GM21515 (cell line): ENCODE results near the gene PLA2G2D.

Source experiments
- ATAC-seq: cut with Tn5 transposase; IDR thresholded peaks from one replicate; pipeline ENCODE4 v1.9.1; 2021; ENCODE audit not compliant: unreplicated experiment

PLA2G2D gene

DNA sequence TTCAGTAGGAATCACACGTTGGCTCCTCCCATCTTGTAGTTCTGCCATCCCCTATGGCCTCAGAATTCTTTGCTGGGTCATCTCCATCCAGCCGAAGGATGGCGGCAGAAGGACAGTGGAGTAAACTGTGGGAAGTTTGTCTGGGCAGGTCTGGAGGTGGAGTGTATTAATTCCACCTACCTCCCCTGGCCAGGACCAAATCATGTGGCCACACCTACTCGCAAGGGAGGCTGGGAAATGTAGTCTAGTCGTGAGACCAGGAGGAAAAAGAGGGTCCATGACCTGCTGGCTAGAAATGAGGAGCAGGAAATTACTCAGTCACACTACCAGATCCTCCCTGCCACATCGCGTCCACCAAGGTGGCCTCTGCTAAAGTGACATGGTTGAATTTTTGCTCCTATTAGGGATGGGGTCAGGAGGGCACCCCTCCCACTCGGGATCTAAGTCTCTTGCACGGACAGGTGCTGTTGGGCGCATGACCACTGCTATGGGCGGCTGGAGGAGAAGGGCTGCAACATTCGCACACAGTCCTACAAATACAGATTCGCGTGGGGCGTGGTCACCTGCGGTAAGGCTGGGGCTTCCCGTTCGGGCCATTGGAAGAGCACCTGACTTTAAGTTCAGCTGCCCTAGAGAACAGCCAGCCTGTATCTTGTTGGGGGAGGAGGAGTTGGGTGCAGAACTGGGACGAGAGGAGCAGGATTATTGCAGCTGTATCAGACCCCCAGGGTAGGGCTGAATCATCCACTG is 29.8 kb downstream of the PLA2G2D start:
- no peak for ATAC-seq

DNA sequence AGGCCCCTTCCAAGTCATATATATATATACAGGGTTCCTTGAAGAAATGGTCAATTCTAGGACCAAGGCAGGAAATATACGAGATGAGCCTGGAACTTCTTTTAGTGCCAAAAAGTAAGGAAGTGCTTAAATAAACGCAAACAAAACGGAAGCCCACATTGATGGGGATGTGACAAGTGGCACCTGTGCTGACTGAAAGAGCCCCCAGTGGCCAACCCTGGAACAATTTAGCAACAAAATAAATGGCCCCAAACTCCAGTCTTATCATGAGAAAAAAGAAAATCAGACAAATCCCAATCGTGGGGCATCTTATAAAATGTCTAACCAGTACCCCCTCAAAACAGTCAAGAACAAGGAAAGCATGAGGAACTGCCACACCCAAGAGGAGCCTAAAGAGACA is 31.7 kb downstream of the PLA2G2D start:
- ATAC-seq: no peak

DNA sequence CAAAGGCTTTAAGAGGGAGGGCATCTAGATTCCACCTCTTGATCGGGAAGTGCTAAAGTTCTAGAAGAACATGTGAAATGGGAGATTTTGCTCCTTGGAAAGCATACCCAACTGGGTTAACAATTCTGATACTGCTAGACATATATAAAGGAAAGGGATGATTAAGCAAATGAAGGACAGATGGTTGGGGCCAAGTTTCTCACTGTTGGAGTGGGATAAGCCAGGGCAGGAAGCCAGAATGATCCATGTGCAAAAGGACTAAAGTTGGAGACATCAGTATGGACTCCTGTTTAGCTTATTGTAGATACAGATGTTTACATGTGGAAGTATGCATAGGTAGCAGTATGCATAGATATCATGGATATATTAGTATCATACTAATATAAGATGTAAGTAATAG is 32.5 kb downstream of the PLA2G2D start:
- ATAC-seq: no peak

DNA sequence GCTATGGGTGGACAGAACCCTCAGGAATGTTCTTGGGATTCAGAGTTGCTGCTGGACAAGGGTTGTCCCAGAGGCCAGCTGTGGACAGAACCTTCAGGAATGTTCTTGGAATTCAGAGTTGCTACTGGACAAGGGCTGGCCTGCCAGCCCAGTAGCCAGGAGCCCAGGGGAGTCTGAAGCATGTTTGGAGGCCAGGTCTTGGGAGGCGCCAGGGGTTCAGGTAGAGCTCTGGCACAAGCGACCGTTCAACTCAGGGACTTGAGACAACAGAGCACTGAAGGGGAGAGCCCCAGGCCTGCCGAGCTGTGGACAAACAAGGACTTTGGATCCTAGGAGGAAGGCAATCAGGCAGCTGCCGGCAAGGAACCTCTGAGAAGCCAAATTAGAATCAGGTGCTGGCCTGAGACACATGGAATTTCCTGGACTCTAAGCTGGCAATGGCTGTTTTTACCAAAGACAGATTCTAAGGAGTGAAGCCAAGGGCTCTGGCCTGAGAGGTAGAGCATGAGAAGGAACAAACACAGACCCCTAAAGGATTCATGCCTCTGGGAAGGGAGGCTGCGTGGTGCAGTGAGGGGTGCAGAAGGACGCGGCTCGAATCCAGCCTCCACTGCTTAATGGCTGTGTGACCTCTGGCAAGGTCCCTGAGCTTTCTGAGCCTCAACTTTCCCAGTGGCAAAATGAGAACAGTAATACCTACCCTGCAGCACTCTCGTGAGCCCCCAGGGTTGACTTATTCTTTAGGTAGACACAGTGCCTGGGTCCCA is 36.0 kb downstream of the PLA2G2D start:
- ATAC-seq: no peak

DNA sequence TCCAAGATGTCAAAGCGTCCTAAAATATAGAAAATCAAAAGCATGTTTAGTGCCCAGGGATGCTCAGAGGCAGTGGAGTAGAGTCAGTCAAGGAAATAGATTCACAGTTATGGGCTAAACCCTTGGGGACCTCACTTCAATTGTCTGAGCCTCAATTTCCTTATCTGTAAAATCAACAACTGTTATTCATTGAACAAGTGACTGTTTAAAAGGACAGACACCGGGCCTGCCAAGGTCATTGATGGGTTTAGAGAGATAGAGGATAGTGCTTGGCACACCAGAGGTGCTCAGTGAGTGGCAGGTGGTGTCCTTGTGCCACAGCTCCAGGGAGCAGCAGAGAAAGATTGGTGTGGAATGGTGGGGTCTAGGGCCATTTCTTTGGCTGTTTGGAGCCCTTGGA is 36.6 kb downstream of the PLA2G2D start:
- ATAC-seq: no peak

DNA sequence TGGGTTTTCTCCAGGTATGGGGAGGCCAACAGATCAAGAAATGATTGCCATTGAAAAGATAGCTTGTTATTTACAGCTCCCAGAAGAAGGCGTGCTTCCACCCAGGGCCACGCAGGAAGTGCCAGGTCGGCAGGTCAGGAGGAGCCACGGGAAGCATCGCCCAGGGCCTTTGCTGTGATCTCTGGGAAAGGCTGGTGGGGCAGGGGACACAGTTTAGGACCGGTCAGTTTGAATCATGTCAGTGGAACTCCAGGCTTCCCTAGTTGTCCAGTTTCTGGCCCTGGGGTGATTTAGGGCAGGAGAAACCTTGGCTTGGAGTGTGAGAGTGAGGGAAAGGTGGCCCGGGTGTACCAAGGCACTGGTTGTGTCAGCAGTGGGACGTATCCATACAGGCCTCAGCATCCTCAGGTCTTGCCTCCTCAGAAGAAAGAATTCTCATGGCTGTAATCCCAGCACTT is 38.0 kb downstream of the PLA2G2D start:
- no peak for ATAC-seq

DNA sequence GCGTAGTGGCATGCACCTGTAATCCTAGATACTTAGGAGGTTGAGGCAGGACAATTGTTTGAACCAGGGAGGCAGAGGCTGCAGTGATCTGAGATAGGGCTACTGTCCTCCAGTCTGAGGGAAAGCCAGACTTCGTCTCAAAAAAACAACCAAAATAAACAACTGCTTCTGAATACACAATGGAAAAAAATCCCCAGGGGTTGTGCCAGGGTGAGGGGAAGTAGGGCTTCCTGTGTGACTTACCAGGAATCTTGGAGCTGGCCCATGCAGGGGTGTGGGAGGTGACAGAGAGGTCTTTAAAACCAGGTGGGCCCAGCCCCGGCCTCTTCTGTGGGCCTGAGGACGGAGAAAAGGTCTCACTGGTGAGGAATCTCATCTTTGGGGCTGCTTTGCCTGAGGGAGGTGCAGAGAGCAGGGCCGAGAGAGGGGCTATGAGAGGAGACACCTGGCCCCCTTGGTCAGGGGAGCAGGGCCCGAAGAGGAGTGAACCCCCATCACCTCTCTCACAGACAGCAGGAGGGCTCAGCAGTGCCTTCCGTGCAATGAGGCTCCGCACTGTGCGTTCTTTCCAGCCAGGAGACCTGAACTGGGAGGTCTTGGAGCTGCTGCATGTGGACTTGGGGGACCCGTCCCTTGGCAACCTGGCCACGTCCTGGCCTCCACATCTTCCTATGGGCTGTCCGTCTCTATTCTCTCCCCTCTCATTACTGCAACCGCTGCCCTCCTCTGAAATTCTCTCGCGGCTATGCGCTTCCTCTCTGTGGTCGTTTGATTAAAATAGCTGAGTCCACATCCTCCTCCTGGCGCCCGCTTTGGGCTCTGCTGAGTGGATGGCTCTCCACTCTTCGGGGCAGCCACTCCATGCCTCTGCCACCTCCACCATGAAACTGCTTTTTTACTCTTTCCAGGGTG is 38.6 kb downstream of the PLA2G2D start:
- ATAC-seq: peak; percentile 51

DNA sequence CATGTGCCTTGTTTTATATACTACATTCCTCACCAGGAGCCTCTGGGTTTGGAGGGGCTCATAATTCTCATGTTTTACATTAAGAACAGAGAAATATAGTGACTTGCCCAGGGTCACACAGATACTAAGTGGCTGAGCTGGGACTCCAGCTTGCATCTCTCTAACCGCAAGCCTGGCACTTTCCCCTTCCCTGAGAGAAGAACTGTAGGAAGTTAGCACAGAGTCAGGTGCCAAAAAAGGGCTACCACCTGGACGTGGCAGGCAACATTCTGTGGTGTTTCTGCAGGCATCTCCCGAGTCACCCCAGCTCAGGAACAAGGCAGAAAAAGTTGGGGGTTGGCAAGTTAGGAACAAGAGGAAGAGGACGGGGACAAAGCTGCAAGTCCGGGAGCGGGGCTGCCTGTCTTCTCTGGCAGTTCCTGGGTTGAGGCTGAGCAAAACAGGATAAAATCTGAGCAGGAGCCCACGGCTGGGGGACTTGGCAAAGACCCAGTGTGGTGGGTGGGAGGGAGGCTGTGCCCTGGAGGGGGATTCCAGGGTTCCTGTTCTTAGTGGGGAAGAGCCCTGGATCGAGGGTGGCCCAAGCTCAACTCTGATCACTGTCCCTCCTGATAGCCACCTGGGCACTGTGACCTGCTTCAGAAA is 39.6 kb downstream of the PLA2G2D start:
- ATAC-seq: no peak

DNA sequence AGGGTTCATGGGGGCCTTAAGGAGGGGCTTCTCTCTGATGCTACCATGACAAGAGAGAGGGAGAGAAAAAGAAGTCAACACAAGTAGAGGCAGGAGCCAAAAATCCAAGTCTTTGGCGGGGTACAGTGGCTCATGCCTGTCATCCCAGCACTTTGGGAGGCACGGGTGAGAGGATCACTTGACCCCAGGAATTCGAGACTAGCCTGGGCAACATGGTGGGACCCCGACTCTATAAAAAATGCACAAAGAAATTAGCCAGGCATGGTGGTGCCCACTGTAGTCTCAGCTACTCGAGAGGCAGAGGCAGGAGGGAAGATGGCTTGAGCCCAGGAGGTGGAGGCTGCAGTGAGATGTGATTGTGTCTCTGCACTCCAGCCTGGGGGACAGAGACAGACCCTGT is 40.6 kb downstream of the PLA2G2D start:
- ATAC-seq: no peak

DNA sequence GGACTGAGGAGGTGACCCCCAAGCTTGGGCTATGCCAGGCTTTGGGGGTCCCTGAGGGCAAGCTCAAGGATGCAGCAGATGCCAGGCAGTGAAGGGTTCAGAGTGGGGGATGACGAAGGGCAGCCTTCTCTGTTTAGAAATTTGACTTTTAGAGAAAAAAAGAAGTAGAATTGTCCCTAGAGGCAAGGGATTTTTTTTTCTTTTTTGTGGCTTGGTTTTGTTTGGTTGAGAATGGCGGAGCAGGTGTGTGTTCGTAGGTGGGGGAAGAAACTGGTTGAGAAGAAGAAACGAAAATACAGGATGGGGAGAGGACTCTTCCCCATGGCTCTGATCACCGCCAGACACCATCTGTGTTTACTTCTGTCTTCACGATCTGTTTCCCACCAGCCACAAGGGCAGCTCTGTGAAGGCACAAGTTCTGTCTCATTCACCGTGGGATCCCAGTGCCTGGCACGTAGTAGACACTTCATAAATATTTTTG is 41.1 kb downstream of the PLA2G2D start:
- ATAC-seq: no peak

DNA sequence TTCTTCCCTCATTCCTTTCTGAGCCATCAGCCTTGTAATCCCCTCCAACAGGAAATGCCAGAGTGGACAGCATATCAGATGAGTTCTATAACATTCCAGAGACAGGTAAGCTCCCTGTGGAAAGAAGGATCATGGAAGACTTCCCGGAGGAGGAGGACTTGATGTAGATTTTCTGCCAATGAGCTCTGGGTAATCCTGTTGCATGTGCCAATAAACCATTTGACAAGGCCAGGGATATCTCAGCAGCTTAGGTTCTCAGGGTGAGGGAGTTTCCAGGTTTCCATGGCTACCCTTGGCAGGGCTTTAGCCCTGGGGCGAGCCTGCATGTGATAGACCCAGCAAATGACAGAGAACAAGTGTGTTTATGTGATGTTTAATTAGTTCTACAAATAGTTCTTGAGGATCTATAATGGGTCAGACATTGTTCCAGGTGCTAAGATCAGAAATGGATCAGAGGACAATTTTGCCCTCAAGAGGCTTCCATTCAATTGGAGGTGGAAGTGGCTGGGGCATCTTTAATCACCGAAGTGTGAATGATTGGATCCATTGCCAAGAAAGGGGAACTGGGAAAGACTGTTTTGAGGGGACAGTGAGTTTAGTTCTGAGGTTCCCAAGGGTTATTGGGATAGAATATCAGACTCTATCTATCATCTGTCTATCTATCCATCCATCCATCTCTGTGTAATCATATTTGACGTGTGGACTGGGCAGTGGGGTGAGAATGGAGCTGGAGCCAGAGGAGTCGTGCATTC is 42.5 kb downstream of the PLA2G2D start:
- ATAC-seq: no peak

DNA sequence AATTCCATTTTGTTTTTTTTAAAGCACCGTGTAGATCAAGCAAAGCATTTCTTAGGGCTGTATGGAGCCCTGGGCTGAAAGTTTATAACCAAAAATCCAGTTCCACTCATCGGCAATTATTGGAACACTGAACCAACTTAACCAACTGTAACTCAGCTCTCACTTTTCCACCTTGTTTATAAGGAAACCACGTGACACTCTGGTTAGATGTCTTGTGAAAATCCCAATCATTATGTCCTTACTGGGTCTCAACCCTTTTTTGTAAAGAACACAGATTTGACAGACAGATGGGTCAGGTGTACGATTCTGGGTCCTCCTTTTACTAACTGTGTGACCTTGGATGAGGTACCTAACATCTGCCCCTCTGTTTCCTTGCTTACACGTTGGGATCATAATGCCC is 43.1 kb downstream of the PLA2G2D start:
- ATAC-seq: no peak

DNA sequence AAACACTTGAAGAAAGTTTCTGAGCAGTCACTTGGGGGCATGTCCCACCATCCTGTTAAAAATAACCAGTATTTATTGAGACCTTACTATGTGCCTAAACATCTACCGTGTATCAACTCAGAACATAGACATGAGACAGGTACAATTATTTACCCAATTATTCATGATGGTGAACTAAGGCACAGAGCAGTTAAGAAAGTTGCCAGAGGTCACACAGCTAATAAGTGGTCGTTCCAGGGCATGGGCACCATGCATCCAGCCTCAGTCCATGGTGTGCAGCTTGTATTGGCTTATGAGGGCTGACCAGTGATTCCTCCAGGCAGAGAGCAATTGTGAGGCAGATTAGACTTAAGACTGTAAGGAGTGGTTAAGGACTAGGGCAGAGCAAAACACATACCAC is 44.0 kb downstream of the PLA2G2D start:
- no peak for ATAC-seq

DNA sequence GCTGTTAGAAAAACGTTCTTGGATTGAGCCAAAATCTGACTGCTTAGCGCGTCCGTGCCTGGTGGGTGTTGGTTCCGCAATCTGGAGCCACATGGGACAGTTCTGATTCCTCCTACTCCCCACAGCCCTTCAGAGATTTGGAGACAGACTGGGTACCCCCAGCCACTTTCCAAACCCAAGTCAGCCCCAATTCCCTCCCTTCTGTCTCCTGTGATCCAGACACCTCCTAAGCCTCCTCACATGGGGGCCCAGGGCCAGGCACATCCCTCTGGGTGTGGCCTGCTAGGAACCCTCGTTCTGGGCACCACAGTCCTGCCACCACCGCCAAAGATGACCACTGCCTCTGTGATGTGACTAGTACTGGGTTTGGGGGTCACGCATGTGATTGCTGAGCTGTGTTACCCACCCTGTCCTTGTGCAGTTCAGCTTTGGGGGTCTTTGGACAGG is 44.6 kb downstream of the PLA2G2D start:
- ATAC-seq: no peak

DNA sequence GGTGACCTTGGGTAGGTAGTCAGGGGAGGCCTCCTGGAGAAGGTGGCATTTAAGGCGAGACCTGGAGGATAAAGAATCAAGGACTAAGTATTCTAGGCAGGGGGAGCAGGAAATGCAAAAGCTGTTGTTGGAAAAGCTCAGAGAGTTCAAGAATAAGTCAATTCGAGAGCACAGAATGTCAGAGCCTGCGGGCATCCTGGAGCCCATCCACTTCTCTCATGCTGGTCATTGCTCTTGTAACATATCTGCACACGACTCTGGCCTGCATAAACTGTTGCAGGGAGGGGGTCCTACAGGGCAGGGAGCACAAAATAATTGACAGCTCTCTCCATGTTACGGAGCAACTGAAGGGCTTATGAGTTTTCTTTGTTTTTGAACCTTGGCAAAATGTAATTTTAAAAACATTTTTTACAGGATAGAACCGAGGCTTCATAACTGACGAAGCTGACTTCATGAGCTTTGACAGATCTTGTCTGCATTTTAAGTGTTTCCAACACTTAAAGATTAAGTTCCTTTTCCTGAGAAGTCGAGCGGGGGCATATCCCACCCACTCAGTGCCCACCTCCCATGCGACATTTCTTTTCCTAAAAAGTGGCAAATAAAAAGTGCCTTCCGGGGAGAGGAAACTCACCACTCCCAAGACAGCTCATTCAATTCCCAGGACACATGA is 45.1 kb downstream of the PLA2G2D start:
- no peak for ATAC-seq

DNA sequence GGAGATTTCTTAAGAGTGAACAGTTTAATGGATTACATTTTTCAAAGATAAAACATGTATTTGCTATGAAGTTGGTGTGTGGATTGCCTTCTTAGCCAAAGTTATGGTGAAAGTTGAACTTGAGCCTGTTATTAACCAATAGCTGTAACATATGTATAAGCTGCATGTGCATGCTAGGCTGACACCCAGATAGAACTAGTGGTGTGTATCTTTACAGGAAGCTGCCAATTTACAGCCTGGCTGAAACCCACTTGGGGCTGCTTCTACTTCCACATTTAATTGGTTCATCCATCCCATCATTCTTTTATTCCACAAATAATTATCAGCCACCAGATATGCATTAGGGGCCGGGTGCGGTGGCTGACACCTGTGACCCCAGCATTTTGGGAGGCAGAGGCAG is 46.1 kb downstream of the PLA2G2D start:
- ATAC-seq: no peak

DNA sequence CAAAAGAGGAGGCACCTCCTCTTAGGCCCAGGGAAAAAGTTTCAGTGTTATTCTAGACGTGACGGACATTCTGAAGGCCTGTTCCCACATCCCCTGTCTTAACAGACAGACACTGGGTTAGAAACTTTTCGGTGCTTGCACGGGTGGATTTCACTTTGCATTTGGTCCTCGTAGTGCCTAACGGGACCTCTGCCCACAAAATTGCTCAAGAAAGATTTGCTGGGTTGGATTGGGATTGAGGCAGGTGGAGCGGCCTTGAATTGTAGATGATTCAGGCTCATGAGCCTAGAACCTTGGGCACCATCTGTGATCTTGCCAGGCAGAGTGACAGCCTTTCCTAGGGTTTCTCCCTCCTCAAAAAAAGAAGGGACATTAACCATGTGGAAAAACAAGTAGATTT is 46.6 kb downstream of the PLA2G2D start:
- no peak for ATAC-seq

DNA sequence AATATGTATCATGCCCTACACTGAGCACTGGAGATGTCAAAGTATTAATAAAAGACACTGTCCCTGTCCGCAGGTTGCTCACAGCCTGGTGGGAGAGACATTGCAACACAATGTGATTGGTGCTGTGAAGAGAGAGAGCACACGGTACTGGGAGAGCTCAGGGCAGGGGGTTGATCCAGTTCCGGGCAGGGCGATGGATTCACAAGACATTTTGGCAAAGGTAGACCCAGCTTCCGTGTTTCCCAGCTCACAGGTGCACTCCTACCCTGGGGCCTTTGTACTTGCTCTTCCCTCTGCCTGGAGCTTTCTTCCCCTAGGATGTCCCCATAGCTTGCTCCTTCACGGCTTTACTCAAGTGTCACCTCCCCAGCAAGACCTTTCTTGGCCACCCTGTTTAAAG is 47.9 kb downstream of the PLA2G2D start:
- no peak for ATAC-seq

DNA sequence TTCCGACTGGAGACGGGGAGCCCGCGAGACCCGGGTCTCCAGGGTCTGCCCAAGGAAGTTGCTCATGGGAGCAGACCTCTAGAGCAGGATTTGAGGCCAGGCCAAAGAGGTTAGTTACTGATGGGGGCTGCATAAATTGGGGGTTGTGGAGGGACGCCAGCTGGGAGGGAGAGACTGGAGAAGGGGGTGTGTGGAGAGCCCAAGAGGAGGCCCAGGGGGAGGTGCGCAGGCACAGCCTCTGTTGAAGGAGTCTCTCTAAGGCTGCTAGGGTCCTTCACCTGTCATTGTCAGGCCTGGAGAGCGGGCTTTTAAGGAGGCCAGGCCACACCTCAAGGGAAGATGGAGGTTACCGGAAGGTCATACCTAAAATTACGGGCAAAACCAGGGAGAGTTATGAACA is 49.0 kb downstream of the PLA2G2D start:
- no peak for ATAC-seq

DNA sequence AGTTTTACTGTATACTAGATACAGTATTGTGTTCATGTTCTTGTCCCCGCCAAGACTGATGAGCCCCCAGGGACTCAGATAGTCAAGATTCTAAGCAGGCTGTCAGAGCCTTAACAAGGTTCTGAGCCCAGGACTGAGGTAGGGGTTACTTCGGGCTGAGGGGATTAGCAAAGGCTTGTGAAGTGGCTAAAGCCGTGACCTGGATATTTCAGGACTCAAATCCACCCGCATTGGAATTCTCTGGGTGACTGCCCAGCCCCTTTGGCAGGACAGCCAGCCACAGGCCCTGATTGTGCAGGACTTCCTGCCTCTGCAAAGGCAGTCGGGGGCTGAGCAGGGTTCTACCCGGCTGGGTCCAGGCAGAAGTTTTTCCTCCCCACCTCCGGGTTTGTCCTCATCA is 49.5 kb downstream of the PLA2G2D start, which contains the start of gene PLA2G5:
PLA2G5 (plus strand) TSS at position 321 of the 400 bp plus-strand sequence. CDS start 14,637 bp downstream, outside the sequence.
- ATAC-seq: no peak
